SK-N-SH treated with all-trans-retinoic acid at 6 μM for 48 hours (cell line): ENCODE measurements around the gene APOA5.

Experiments
- ATAC-seq: fragments of 200-7000 bp; cut with Tn5 transposase; 3 replicates; pipeline ENCODE4 v1.9.1; 2020; ENCODE audit warnings: mild to moderate bottlenecking, moderate library complexity
- CREB5 ChIP-seq: fragments of 250-450 bp; sonication (Bioruptor Pico); IDR thresholded peaks from 2 replicates; pipeline ENCODE4 v1.5.1; 2020; ENCODE audit warnings: low read depth, mild to moderate bottlenecking, moderate library complexity
- CSDC2 ChIP-seq: fragments of 250-450 bp; sonication (Bioruptor Pico); IDR thresholded peaks from 2 replicates; pipeline ENCODE4 v1.5.0; 2020; ENCODE audit warnings: mild to moderate bottlenecking, moderate library complexity
- CSRNP3 ChIP-seq: fragments of 250-450 bp; sonication (Bioruptor Pico); IDR thresholded peaks from 2 replicates; pipeline ENCODE4 v1.5.1; 2021; ENCODE audit warnings: mild to moderate bottlenecking, moderate library complexity
- ESRRG ChIP-seq: fragments of 250-450 bp; sonication (Bioruptor Pico); IDR thresholded peaks from 2 replicates; pipeline ENCODE4 v1.6.1; 2021; ENCODE audit warnings: mild to moderate bottlenecking
- GLIS3 ChIP-seq: fragments of 250-450 bp; sonication (Bioruptor Pico); IDR thresholded peaks from 2 replicates; pipeline ENCODE4 v1.5.0; 2020; ENCODE audit warnings: mild to moderate bottlenecking, moderate library complexity
- ISL1 ChIP-seq: fragments of 250-450 bp; sonication (Bioruptor Pico); IDR thresholded peaks from 2 replicates; pipeline ENCODE4 v2.1.2; 2022; ENCODE audit warnings: mild to moderate bottlenecking, moderate library complexity
- OSR1 ChIP-seq: fragments of 250-450 bp; sonication (Bioruptor Pico); IDR thresholded peaks from 2 replicates; pipeline ENCODE4 v1.8.0; 2022; ENCODE audit warnings: moderate library complexity, mild to moderate bottlenecking, inconsistent platforms
- PATZ1 ChIP-seq: fragments of 250-450 bp; sonication (Bioruptor Pico); IDR thresholded peaks from 2 replicates; pipeline ENCODE4 v1.8.0; 2020; ENCODE audit warnings: mild to moderate bottlenecking, moderate library complexity, borderline replicate concordance
- POU6F1 ChIP-seq: fragments of 250-450 bp; sonication (Bioruptor Pico); IDR thresholded peaks from 2 replicates; pipeline ENCODE4 v1.8.0; 2021; ENCODE audit warnings: low read depth, mild to moderate bottlenecking, moderate library complexity, borderline replicate concordance
- PPARA ChIP-seq: fragments of 250-450 bp; sonication (Bioruptor Pico); IDR thresholded peaks from 2 replicates; pipeline ENCODE4 v1.5.0; 2020; ENCODE audit warnings: mild to moderate bottlenecking, borderline replicate concordance
- RARB ChIP-seq: fragments of 250-450 bp; sonication (Bioruptor Pico); IDR thresholded peaks from 2 replicates; pipeline ENCODE4 v1.8.0; 2021; ENCODE audit warnings: mild to moderate bottlenecking, moderate library complexity
- SNAI2 ChIP-seq: fragments of 250-450 bp; sonication (Bioruptor Pico); IDR thresholded peaks from 2 replicates; pipeline ENCODE4 v1.5.0; 2020; ENCODE audit warnings: mild to moderate bottlenecking, moderate library complexity
- TCF4 ChIP-seq: fragments of 250-450 bp; sonication (Bioruptor Pico); IDR thresholded peaks from 2 replicates; pipeline ENCODE4 v1.8.0; 2021; ENCODE audit warnings: mild to moderate bottlenecking, moderate library complexity, borderline replicate concordance
- TOX ChIP-seq: fragments of 250-450 bp; sonication (Bioruptor Pico); IDR thresholded peaks from 2 replicates; pipeline ENCODE4 v1.8.0; 2021; ENCODE audit warnings: mild to moderate bottlenecking, moderate library complexity, borderline replicate concordance
- TSHZ2 ChIP-seq: fragments of 250-450 bp; sonication (Bioruptor Pico); IDR thresholded peaks from 2 replicates; pipeline ENCODE4 v1.5.0; 2020; ENCODE audit warnings: mild to moderate bottlenecking, moderate library complexity
- ZC3H10 ChIP-seq: fragments of 250-450 bp; sonication (Bioruptor Pico); IDR thresholded peaks from 2 replicates; pipeline ENCODE4 v1.5.1; 2021; ENCODE audit warnings: mild to moderate bottlenecking, moderate library complexity
- ZFP3 ChIP-seq: fragments of 250-450 bp; sonication (Bioruptor Pico); IDR thresholded peaks from 2 replicates; pipeline ENCODE4 v1.5.0; 2020; ENCODE audit warnings: mild to moderate bottlenecking, moderate library complexity
- ZFP30 ChIP-seq: fragments of 450-650 bp; formaldehyde crosslinking; IDR thresholded peaks from 2 replicates; pipeline ENCODE4 v1.5.0; 2022; ENCODE audit warnings: mild to moderate bottlenecking, moderate library complexity
- ZNF565 ChIP-seq: fragments of 450-650 bp; formaldehyde crosslinking; conservative IDR thresholded peaks from 2 replicates; pipeline ENCODE4 v1.5.0; 2020; ENCODE audit warnings: low read depth, mild to moderate bottlenecking, moderate library complexity
- ZNF70 ChIP-seq: fragments of 450-650 bp; formaldehyde crosslinking; IDR thresholded peaks from 2 replicates; pipeline ENCODE4 v1.5.0; 2020; ENCODE audit warnings: mild to moderate bottlenecking, moderate library complexity
- ZNF8 ChIP-seq: fragments of 450-650 bp; formaldehyde crosslinking; IDR thresholded peaks from 2 replicates; pipeline ENCODE4 v1.5.0; 2020; ENCODE audit warnings: mild to moderate bottlenecking, moderate library complexity

Gene APOA5

GRCh38 chr11:116791002-116791812, 472 bp downstream of the APOA5 start (continued):
- TF ChIP-seq CSDC2 (CRISPR knock-in tag) = no peak
- no peak for TF ChIP-seq ZNF8
- no peak for TF ChIP-seq ESRRG (CRISPR knock-in tag)

- no peak for ATAC-seq
- TF ChIP-seq RARB (CRISPR knock-in tag) = no peak
- no peak for TF ChIP-seq CSDC2 (CRISPR knock-in tag)
- no peak for TF ChIP-seq POU6F1 (CRISPR knock-in tag)
- TF ChIP-seq PATZ1 (CRISPR knock-in tag) = no peak
- no peak for TF ChIP-seq PPARA (CRISPR knock-in tag)
- no peak for TF ChIP-seq SNAI2
- TF ChIP-seq ZFP30 (CRISPR knock-in tag) = no peak
- no peak for TF ChIP-seq TCF4 (CRISPR knock-in tag)
- TF ChIP-seq OSR1 (CRISPR knock-in tag) = no peak
- no peak for TF ChIP-seq ZNF8
- TF ChIP-seq TSHZ2 (CRISPR knock-in tag) = no peak
- TF ChIP-seq ZNF70 (CRISPR knock-in tag) = no peak
- no peak for TF ChIP-seq ESRRG (CRISPR knock-in tag)
- TF ChIP-seq ISL1 (CRISPR knock-in tag) = no peak
- TF ChIP-seq CSRNP3 (CRISPR knock-in tag) = no peak
- TF ChIP-seq ZNF565 (CRISPR knock-in tag) = no peak
Measured at GRCh38 chr11:116790167-116791001, 1.3 kb downstream of the APOA5 start.

GRCh38 chr11:116788975-116789374, 2.7 kb downstream of the APOA5 start:
- ATAC-seq = no peak
- TF ChIP-seq ZNF70 (CRISPR knock-in tag) (no peak), PPARA (CRISPR knock-in tag) (no peak), ZC3H10 (no peak), ISL1 (CRISPR knock-in tag) (no peak), ZFP3 (CRISPR knock-in tag) (no peak), CSRNP3 (CRISPR knock-in tag) (no peak), ESRRG (CRISPR knock-in tag) (no peak), TOX (CRISPR knock-in tag) (no peak), ZFP30 (CRISPR knock-in tag) (no peak), CREB5 (CRISPR knock-in tag) (no peak), ZNF565 (CRISPR knock-in tag) (no peak), SNAI2 (no peak), ZNF8 (no peak), GLIS3 (CRISPR knock-in tag) (no peak), TSHZ2 (CRISPR knock-in tag) (no peak)
